HepG2 (cell line): ENCODE data around the gene SLC13A5. TPM values are rescaled to one million over a fixed set of nuclear protein-coding genes. Genes with fewer than 3 reads are reported as not detected.

Experiments
- AKNA ChIP-seq: sonication (generic); formaldehyde crosslinking; IDR thresholded peaks from 2 replicates; pipeline ENCODE4 v1.4.0; 2020; ENCODE audit warnings: missing genetic modification reagents, borderline replicate concordance
- CENPT ChIP-seq: sonication (generic); formaldehyde crosslinking; IDR thresholded peaks from 2 replicates; pipeline ENCODE4 v1.8.0; 2022; ENCODE audit warnings: low read depth, mild to moderate bottlenecking, moderate library complexity, missing genetic modification reagents
- DMTF1 ChIP-seq: sonication (generic); formaldehyde crosslinking; IDR thresholded peaks from 2 replicates; pipeline ENCODE4 v1.4.0; 2020; ENCODE audit warnings: mild to moderate bottlenecking, missing genetic modification reagents
- FOSL2 ChIP-seq: sonication (generic); formaldehyde crosslinking; IDR thresholded peaks from 2 replicates; pipeline ENCODE4 v1.4.0; 2020; ENCODE audit warnings: missing genetic modification reagents
- HNF4G ChIP-seq, 2 experiments: sonication (generic) in 1 of 2; formaldehyde crosslinking in 1 of 2; IDR thresholded peaks; 2 replicates each; pipeline versions ENCODE4 v1.4.0 to v1.6.1; 2011 to 2020; ENCODE audit warnings: borderline replicate concordance in 2 of 2, low read depth in 2 of 2, mild to moderate bottlenecking in 2 of 2, low read length in 1 of 2, missing genetic modification reagents in 1 of 2, moderate library complexity in 1 of 2
- HNRNPK ChIP-seq: fragments of 200-400 bp; formaldehyde crosslinking; IDR thresholded peaks from 2 replicates; pipeline ENCODE4 v1.6.1; 2018; ENCODE audit warnings: low read length, low read depth, moderate library complexity, mild to moderate bottlenecking; ENCODE audit not compliant: poor library complexity, severe bottlenecking
- IRF9 ChIP-seq: sonication (generic); formaldehyde crosslinking; IDR thresholded peaks from 2 replicates; pipeline ENCODE4 v1.8.0; 2022; ENCODE audit warnings: missing genetic modification reagents, mild to moderate bottlenecking, borderline replicate concordance
- JUNB ChIP-seq: sonication (generic); formaldehyde crosslinking; IDR thresholded peaks from 2 replicates; pipeline ENCODE4 v1.8.0; 2022; ENCODE audit warnings: missing genetic modification reagents, mild to moderate bottlenecking, borderline replicate concordance
- MYNN ChIP-seq: sonication (generic); formaldehyde crosslinking; IDR thresholded peaks from 2 replicates; pipeline ENCODE4 v1.4.0; 2020; ENCODE audit warnings: mild to moderate bottlenecking, low read depth, missing genetic modification reagents
- NR2F6 ChIP-seq, 2 experiments: IDR thresholded peaks; 2 replicates each; pipeline ENCODE4 v1.6.1; 2016; ENCODE audit warnings: antibody characterized with exemption in 1 of 2, mild to moderate bottlenecking in 1 of 2
- ZBTB8A ChIP-seq: sonication (generic); formaldehyde crosslinking; IDR thresholded peaks from 2 replicates; pipeline ENCODE4 v1.4.0; 2020; ENCODE audit warnings: mild to moderate bottlenecking, low read depth, missing genetic modification reagents, borderline replicate concordance
- ZNF101 ChIP-seq: sonication (generic); formaldehyde crosslinking; IDR thresholded peaks from 2 replicates; pipeline ENCODE4 v1.4.0; 2020; ENCODE audit warnings: mild to moderate bottlenecking, low read depth, missing genetic modification reagents, borderline replicate concordance
- ZNF337 ChIP-seq: sonication (generic); formaldehyde crosslinking; IDR thresholded peaks from 2 replicates; pipeline ENCODE4 v1.5.1; 2020; ENCODE audit warnings: missing genetic modification reagents, low read depth, mild to moderate bottlenecking, borderline replicate concordance
- ZNF546 ChIP-seq: sonication (generic); formaldehyde crosslinking; conservative IDR thresholded peaks from 2 replicates; pipeline ENCODE4 v1.8.1; 2023; ENCODE audit warnings: mild to moderate bottlenecking, missing genetic modification reagents
- polyA plus RNA-seq, 8 experiments: library from polyadenylated mRNA; depleted of rRNA in 3 of 8; stranded (reverse) in 7 of 8; unstranded in 1 of 8; fragments of >200 nt; fragmentation: Illumina TruSeq in 4 of 8; extraction: Trizol in 4 of 8; gene quantifications; 2 replicates each; pipeline versions ENCODE4 v1.2.1 to v1.2.3, GENCODE V29; 2011 to 2016; ENCODE audit warnings: low read depth in 4 of 8, missing spikeins in 1 of 8, mixed read lengths in 1 of 8; ENCODE audit not compliant: insufficient read depth in 1 of 8
- total RNA-seq, 5 experiments: library from RNA; depleted of rRNA; stranded (reverse); fragments of >200 nt; fragmentation: Illumina TruSeq; extraction: Trizol; gene quantifications; 2 replicates each; pipeline ENCODE4 v1.2.3, GENCODE V29; 2016; ENCODE audit warnings: low read depth in 1 of 5

The SLC13A5 gene
- total and polyA plus RNA-seq, 2 of the 13 experiments (the other 11 are each of a cell fraction or from before 2014, with no cell fraction given) = 42.8 to 310 TPM

- TF ChIP-seq DMTF1 (CRISPR knock-in tag) (no peak), IRF9 (CRISPR knock-in tag) (no peak), ZNF101 (CRISPR knock-in tag) (peak; percentile 65; the same call in 1 of the 2 replicates), AKNA (no peak), MYNN (CRISPR knock-in tag) (no peak), ZBTB8A (CRISPR knock-in tag) (peak; percentile 18; the same call in 1 of the 2 replicates), HNF4G (IDR thresholded peaks at IDR 0.05; ENCODE audit: borderline replicate concordance, low read depth, low read length) (no peak), HNF4G (CRISPR knock-in tag; IDR thresholded peaks at IDR 0.05; ENCODE audit: borderline replicate concordance, low read depth) (peak; percentile 42; the same call in 1 of the 2 replicates), ZNF337 (peak; percentile 81; the same call in 1 of the 2 replicates), NR2F6 (IDR thresholded peaks at IDR 0.05) (no peak), NR2F6 (CRISPR knock-in tag; IDR thresholded peaks at IDR 0.05) (peak; percentile 32; the same call in 1 of the 2 replicates), HNRNPK (no peak), CENPT (CRISPR knock-in tag) (no peak), ZNF546 (CRISPR knock-in tag) (0 out of 2 replicates have a peak, but pooled peaks have one; percentile 21), FOSL2 (CRISPR knock-in tag) (peak; percentile 39), JUNB (no peak)
These were observed 913 bp downstream of the SLC13A5 start (continued) for GRCh38 chr17:6712058-6712853.
